Lower lobe of right lung (tissue), 2 donors: ENCODE data around the gene UBE2J2. TPM values are rescaled to one million over a fixed set of nuclear protein-coding genes. Genes with fewer than 3 reads are reported as not detected.
"Not testable (repeated sequence)": the region's sequence is repeated elsewhere in the genome, so short reads cannot be mapped to it uniquely, and the experiment has no call there.

Experiments
- ATAC-seq, 2 donors: fragments of 200-7000 bp; cut with Tn5 transposase; one replicate each; pipeline ENCODE4 v1.9.1; 2020 to 2022; ENCODE audit warnings: mild to moderate bottlenecking in 2 of 2, moderate library complexity in 2 of 2
- DNase-seq: peaks from one replicate; pipeline ENCODE4 v3.0.0-alpha.2; 2020
- H3K27ac ChIP-seq: fragments of 200-600 bp; one replicate; pipeline ENCODE4 v1.8.0; 2022
- H3K27me3 ChIP-seq: fragments of 200-600 bp; one replicate; pipeline ENCODE4 v1.8.0; 2022; ENCODE audit warnings: low read depth
- H3K36me3 ChIP-seq: fragments of 200-600 bp; one replicate; pipeline ENCODE4 v1.8.0; 2022; ENCODE audit warnings: mild to moderate bottlenecking
- H3K4me1 ChIP-seq: fragments of 200-600 bp; one replicate; pipeline ENCODE4 v1.8.0; 2022
- H3K4me3 ChIP-seq: fragments of 200-600 bp; one replicate; pipeline ENCODE4 v1.8.0; 2022; ENCODE audit warnings: mild to moderate bottlenecking
- H3K9me3 ChIP-seq: fragments of 200-600 bp; one replicate; pipeline ENCODE4 v1.8.0; 2022
- intact Hi-C: fragments of 100-400 bp; cut with DNase I; formaldehyde crosslinking; loops from one replicate; pipeline ENCODE4 v1.11.0; 2022
- total RNA-seq: library from RNA; stranded (reverse); fragmentation: NEBNext Ultra II Directional; extraction: Animal tissue kit (Norgen Biotek cat#: 25700); gene quantifications from one replicate; pipeline ENCODE4 v1.2.1, GENCODE V29; 2021
- TF ChIP-seq, protein P1 (sequence below): fragments of 200-600 bp; IDR thresholded peaks from one replicate; pipeline ENCODE4 v1.8.0; 2022; ENCODE audit warnings: antibody characterized with exemption, mild to moderate bottlenecking
- donor health status: DM: no; HTN: yes; CAD: no; lungs with severe emphysema.

Gene UBE2J2
- total RNA-seq, 1 donor from 2014 or later, result 49.9 TPM

DNA sequence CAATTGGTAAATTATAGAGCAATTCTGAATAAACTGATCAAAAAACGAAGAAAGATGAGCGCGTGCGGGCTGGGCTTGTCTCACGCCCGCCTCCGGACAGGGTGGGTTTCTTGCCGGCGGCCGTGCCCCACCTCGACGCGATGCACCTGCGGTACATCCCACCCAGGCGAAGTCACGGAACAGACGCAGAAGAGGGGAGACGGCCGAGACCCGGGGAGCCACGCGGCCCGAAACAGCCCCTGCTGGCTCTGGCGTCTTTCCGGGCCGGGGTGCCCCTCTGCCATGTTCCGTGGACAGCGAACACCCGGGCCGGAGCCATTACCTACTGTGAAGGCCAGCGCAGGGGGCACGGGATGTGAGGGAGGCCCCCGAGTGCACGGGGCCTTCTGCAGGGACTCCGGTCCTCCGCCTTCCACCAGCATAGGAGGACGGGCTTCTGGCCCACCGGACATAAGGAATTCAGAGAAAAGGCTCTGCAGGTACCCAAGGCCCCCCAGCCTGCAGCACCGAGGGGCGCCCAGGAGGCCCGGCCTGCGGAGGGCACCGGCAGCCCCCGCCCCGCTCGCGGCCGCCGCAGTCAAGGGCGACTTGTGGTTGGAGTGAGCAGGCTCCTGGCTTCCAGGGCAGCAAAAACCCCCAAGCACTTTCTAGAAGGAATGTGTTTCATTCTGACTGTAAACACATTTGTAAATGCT, 19.5 kb downstream of the UBE2J2 start:
- ATAC-seq, result peak in 1 of 2 donors; percentile 11
- H3K4me1 ChIP-seq, result no peaks in the 10 kb centered on the region
- H3K4me3 ChIP-seq, result no peak overlapping the region
- H3K36me3 ChIP-seq, result peaks cover 53% of the 10 kb centered on the region
- H3K27ac ChIP-seq, result no peak overlapping the region
- H3K27me3 ChIP-seq, result no peaks in the 10 kb centered on the region
- no peak for DNase-seq
- intact Hi-C loops, result no loop called here
- TF ChIP-seq, protein P1, sequence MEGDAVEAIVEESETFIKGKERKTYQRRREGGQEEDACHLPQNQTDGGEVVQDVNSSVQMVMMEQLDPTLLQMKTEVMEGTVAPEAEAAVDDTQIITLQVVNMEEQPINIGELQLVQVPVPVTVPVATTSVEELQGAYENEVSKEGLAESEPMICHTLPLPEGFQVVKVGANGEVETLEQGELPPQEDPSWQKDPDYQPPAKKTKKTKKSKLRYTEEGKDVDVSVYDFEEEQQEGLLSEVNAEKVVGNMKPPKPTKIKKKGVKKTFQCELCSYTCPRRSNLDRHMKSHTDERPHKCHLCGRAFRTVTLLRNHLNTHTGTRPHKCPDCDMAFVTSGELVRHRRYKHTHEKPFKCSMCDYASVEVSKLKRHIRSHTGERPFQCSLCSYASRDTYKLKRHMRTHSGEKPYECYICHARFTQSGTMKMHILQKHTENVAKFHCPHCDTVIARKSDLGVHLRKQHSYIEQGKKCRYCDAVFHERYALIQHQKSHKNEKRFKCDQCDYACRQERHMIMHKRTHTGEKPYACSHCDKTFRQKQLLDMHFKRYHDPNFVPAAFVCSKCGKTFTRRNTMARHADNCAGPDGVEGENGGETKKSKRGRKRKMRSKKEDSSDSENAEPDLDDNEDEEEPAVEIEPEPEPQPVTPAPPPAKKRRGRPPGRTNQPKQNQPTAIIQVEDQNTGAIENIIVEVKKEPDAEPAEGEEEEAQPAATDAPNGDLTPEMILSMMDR, result no peak
- H3K9me3 ChIP-seq, result no peaks in the 10 kb centered on the region

DNA sequence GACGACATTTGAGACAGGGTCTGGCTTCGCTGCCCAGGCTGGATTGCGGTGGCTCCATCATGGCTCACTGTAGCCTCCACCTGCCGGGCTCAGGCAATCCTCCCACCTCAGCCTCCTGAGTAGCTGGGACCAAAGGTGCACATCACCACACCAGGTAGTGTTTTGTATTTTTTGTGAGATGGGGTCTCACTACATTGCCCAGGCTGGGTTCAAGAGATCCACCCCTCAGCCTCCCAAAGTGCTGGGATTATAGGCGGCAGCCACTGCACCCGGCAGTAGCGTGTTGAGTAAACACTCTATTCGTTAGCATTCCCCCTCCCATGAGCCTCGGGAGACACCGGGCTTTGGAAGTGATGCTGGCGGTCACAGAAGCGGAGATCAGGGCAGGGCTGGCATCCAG, 20.3 kb downstream of the UBE2J2 start:
- Histone ChIP-seq H3K9me3 (no peaks in the 10 kb centered on the region), H3K27ac (no peak overlapping the region), H3K27me3 (no peaks in the 10 kb centered on the region), H3K36me3 (peaks cover 47% of the 10 kb centered on the region), H3K4me1 (no peaks in the 10 kb centered on the region), H3K4me3 (no peak overlapping the region)
- ATAC-seq (no peak), DNase-seq (no peak)
- TF ChIP-seq, protein P1, result no peak
- intact Hi-C loops, result no loop called here

DNA sequence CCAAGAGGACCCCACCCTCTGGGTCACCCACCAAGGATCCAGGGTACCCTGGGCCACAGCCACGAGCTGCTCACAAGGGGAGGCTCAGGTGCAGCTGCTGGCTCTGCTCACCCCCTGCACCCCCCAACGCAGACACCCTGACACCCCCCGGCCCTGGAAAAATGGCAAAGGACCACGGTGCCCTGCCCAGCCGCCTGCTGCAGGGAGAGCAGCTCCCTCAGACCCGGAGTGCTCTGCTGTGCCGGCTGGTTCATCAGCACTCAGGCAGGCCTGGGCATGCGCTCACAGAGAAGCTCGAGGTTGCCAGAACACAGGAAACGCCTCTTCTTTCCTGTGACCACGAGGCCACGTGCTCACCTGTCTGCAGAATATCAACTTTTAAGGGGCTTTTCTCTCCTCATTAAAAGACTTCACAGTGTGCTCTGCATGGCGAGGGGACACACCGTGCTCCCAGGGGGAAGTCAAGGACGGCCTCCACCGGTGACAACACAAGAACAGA, 22.8 kb downstream of the UBE2J2 start:
- TF ChIP-seq, protein P1, result no peak
- Histone ChIP-seq H3K27me3 (peaks cover 19% of the 10 kb centered on the region), H3K36me3 (peaks cover 34% of the 10 kb centered on the region), H3K9me3 (no peaks in the 10 kb centered on the region), H3K27ac (no peak overlapping the region), H3K4me1 (no peaks in the 10 kb centered on the region), H3K4me3 (no peak overlapping the region)
- intact Hi-C loops, result no loop called here
- no peak for DNase-seq
- peak; percentile 12 for ATAC-seq

DNA sequence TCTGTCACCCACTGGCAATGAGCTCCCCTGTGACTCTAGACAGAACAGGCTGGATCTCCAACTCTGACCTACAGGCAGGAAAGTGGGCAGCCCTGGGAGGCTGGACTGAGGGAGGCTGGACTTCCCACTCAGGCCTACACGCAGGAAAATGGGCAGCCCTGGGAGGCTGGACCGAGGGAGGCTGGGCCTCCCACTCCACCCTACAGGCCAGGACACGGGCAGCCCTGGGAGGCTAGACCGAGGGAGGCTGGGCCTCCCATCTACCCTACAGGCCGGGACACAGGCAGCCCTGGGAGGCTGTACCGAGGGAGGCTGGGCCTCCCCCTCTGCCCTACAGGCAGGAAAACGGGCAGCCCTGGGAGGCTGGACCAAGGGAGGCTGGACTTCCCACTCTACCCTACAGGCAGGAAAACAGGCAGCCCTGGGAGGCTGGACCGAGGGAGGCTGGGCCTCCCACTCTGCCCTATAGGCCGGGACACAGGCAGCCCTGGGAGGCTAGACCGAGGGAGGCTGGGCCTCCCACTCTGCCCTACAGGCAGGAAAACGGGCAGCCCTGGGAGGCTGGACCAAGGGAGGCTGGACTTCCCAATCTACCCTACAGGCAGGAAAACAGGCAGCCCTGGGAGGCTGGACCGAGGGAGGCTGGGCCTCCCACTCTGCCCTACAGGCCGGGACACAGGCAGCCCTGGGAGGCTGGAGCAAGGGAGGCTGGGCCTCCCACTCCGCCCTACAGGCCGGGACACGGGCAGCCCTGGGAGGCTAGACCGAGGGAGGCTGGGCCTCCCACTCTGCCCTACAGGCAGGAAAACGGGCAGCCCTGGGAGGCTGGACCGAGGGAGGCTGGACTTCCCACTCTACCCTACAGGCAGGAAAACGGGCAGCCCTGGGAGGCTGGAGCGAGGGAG, 25.4 kb downstream of the UBE2J2 start:
- H3K36me3 ChIP-seq, DNase-seq: not testable (repeated sequence)

DNA sequence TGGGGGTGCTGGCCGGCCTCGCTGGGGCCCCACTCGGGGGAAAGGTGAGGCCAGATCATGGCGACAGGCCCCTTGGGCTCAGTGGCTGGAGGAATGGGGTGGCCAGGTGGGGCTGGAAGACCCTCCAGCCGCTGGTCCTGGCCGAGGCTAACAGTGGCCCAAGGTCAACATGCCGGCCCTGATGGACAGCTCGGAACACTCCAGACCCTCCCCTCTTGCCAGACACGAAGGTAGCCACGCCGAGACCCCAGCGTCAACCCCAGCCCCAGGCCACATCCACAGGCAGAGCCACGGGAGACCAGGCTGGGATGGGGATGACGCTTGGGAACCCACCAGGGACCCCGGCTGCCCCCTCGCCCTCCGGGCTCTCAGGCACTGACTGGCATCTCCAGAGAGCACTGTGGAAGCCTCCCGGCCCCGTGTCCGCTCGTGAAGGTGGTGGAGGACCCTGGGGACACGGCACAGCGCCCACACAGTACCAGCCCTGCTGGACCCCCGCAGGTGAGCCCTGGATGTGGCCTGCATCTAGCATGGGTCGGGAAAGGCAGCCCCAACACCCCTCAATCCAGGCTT, 26.2 kb downstream of the UBE2J2 start:
- Histone ChIP-seq H3K27me3 (peaks cover 36% of the 10 kb centered on the region), H3K4me3 (no peak overlapping the region), H3K9me3 (no peaks in the 10 kb centered on the region), H3K27ac (no peak overlapping the region), H3K36me3 (peaks cover 2% of the 10 kb centered on the region), H3K4me1 (no peaks in the 10 kb centered on the region)
- intact Hi-C loops, result no loop called here
- ATAC-seq (peak in 1 of 2 donors; percentile 21), DNase-seq (no peak)
- TF ChIP-seq, protein P1, result no peak

More for the DNA sequence above, 25.4 kb downstream of the UBE2J2 start:
- H3K27ac ChIP-seq, ATAC-seq, H3K9me3 ChIP-seq, H3K4me1 ChIP-seq, intact Hi-C loops, H3K4me3 ChIP-seq: not testable (repeated sequence)
- H3K27me3 ChIP-seq, result peaks cover 36% of the 10 kb centered on the region
